Measurements from ENCODE around the gene GLIS2. TPM values are rescaled to one million over a fixed set of nuclear protein-coding genes. Genes with fewer than 3 reads are reported as not detected.
"Not testable (repeated sequence)": the region's sequence is repeated elsewhere in the genome, so short reads cannot be mapped to it uniquely, and the experiment has no call there.

The GLIS2 gene
- total RNA-seq, 1 donor from 2014 or later: not detected

- Mint-ChIP-seq H3K4me1 (peaks cover 5% of the 10 kb centered on the region), H3K36me3 (ENCODE audit: low read depth) (peaks cover 15% of the 10 kb centered on the region), H3K27me3 (no peaks in the 10 kb centered on the region), H3K27ac (no peak overlapping the region), H3K9me3 (no peaks in the 10 kb centered on the region), H3K4me3 (no peak overlapping the region)
- POLR2A ChIA-PET: no interaction called here
- no peak for DNase-seq
- intact Hi-C loops (cut with micrococcal nuclease): no loop called here
- no peak for ATAC-seq (ENCODE audit: low read depth)
- CTCF ChIA-PET: no interaction called here
- no peak for TF ChIP-seq CTCF (IDR thresholded peaks at IDR 0.05)
Measured at GRCh38 chr16:4342866-4343744, 27.2 kb downstream of the GLIS2 start.

GRCh38 chr16:4344300-4344982 is 28.6 kb downstream of the GLIS2 start:
- CTCF ChIA-PET; DNase-seq; ATAC-seq (ENCODE audit: low read depth); H3K27me3 Mint-ChIP-seq; H3K9me3 Mint-ChIP-seq; POLR2A ChIA-PET; H3K27ac Mint-ChIP-seq; H3K4me1 Mint-ChIP-seq; H3K4me3 Mint-ChIP-seq; intact Hi-C loops (cut with micrococcal nuclease): not testable (repeated sequence)
- H3K36me3 Mint-ChIP-seq (ENCODE audit: low read depth): peaks cover 13% of the 10 kb centered on the region

DNA sequence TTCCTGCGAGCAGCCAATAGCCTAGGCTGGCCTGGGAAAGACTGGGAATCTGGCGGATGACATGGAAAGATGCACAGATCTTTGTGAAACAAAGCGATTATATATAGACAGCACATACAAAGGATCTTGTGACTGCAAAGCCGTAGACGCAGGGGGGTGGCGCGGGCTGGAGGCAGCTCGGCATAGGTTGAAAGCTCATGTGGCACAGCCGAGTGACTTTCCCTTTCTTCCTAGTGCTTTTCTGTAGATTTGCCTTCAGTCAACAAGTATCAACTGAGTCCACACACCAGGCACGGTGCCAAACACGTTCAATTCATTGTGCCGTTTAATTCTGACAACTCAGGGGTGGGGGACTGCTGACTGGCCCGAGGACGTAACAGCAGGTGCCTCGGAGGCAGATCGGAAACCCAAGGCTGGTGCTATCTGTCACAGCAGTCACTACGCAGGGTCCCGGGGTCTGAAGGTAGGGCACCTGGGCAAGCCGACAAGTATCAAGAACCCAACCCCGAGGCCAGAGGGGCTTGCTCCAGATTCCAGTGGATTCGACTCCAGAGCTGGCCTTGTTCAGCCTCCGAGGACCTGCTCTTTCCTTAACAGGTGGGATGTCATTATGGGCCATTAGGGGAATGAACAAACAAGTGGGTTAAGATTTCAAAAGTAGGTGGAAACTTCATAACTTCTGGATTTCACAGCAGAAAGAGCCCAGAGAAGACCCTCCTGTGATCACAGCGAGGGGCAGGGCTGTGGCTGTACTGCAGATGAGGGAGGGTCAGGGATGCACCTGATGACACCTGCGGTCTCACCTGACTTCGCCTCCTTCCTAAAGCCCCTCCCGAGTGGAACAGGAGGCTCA is 29.3 kb downstream of the GLIS2 start:
- no peak for TF ChIP-seq CTCF (IDR thresholded peaks at IDR 0.05)
- intact Hi-C loops (cut with micrococcal nuclease): no loop called here
- ChIA-PET POLR2A (no interaction called here), CTCF (interaction anchor here (1.5 kb wide), 1 partner anchor 56 kb away, joined by 4 read pairs; no protein-coding TSS in a partner anchor)
- Mint-ChIP-seq H3K27ac (no peak overlapping the region), H3K27me3 (no peaks in the 10 kb centered on the region), H3K36me3 (ENCODE audit: low read depth) (peaks cover 12% of the 10 kb centered on the region), H3K4me1 (peaks cover 10% of the 10 kb centered on the region), H3K9me3 (no peaks in the 10 kb centered on the region), H3K4me3 (no peak overlapping the region)
- ATAC-seq (ENCODE audit: low read depth) (no peak), DNase-seq (no peak)

GRCh38 chr16:4345836-4346781 is 30.2 kb downstream of the GLIS2 start:
- Mint-ChIP-seq H3K4me1 (peaks cover 15% of the 10 kb centered on the region), H3K4me3 (no peak overlapping the region), H3K36me3 (ENCODE audit: low read depth) (peaks cover 12% of the 10 kb centered on the region), H3K9me3 (no peaks in the 10 kb centered on the region), H3K27me3 (no peaks in the 10 kb centered on the region), H3K27ac (no peak overlapping the region)
- ATAC-seq (ENCODE audit: low read depth) (no peak), DNase-seq (no peak)
- intact Hi-C loops (cut with micrococcal nuclease): no loop called here
- ChIA-PET CTCF (interaction anchor here (1.0 to 2.1 kb wide), 3 partner anchors 56 to 92 kb away, joined by 3 to 6 read pairs (median 4); no protein-coding TSS in a partner anchor), POLR2A (no interaction called here)
- no peak for TF ChIP-seq CTCF (IDR thresholded peaks at IDR 0.05)

GRCh38 chr16:4347010-4347409 is 31.1 kb downstream of the GLIS2 start:
- ATAC-seq (ENCODE audit: low read depth) (no peak), DNase-seq (no peak)
- Mint-ChIP-seq H3K9me3 (no peaks in the 10 kb centered on the region), H3K27me3 (no peaks in the 10 kb centered on the region), H3K36me3 (ENCODE audit: low read depth) (peaks cover 9% of the 10 kb centered on the region), H3K4me3 (no peak overlapping the region), H3K4me1 (peaks cover 21% of the 10 kb centered on the region), H3K27ac (no peak overlapping the region)
- ChIA-PET POLR2A (no interaction called here), CTCF (interaction anchor here (2.1 kb wide), 1 partner anchor 55 kb away, joined by 6 read pairs; no protein-coding TSS in a partner anchor)
- intact Hi-C loops (cut with micrococcal nuclease): no loop called here
- no peak for TF ChIP-seq CTCF (IDR thresholded peaks at IDR 0.05)
